ENCODE data around the gene NCKAP5.

The NCKAP5 gene

GRCh38 chr2:133498662-133499585, 69.3 kb downstream of the NCKAP5 start:
- no peak for DNase-seq (ENCODE audit: extremely low read depth in 1 of 2, low read depth in 1 of 2)

GRCh38 chr2:133497951-133498565, 70.2 kb downstream of the NCKAP5 start:
- no peak for DNase-seq (ENCODE audit: extremely low read depth in 1 of 2, low read depth in 1 of 2)

GRCh38 chr2:133497270-133497893, 70.9 kb downstream of the NCKAP5 start:
- DNase-seq (ENCODE audit: extremely low read depth in 1 of 2, low read depth in 1 of 2), result no peak

- no peak for DNase-seq (ENCODE audit: extremely low read depth in 1 of 2, low read depth in 1 of 2)
Observed at GRCh38 chr2:133496501-133497269, 71.6 kb downstream of the NCKAP5 start.

- no peak for DNase-seq (ENCODE audit: extremely low read depth in 1 of 2, low read depth in 1 of 2)
Observed at GRCh38 chr2:133495226-133495625, 73.0 kb downstream of the NCKAP5 start.

- no peak for DNase-seq (ENCODE audit: extremely low read depth in 1 of 2, low read depth in 1 of 2)
Observed at GRCh38 chr2:133492719-133493380, 75.4 kb downstream of the NCKAP5 start.

- DNase-seq (ENCODE audit: extremely low read depth in 1 of 2, low read depth in 1 of 2), result no peak
Observed at GRCh38 chr2:133490411-133490980, 77.8 kb downstream of the NCKAP5 start.

- DNase-seq (ENCODE audit: extremely low read depth in 1 of 2, low read depth in 1 of 2), result no peak
Observed at GRCh38 chr2:133489641-133490410, 78.4 kb downstream of the NCKAP5 start.

- no peak for DNase-seq (ENCODE audit: extremely low read depth in 1 of 2, low read depth in 1 of 2)
Observed at GRCh38 chr2:133489146-133489545, 79.1 kb downstream of the NCKAP5 start.

- DNase-seq (ENCODE audit: extremely low read depth in 1 of 2, low read depth in 1 of 2), result no peak
Observed at GRCh38 chr2:133486771-133487191, 81.5 kb downstream of the NCKAP5 start.

GRCh38 chr2:133485868-133486267, 82.4 kb downstream of the NCKAP5 start:
- DNase-seq (ENCODE audit: extremely low read depth in 1 of 2, low read depth in 1 of 2), result no peak

- no peak for DNase-seq (ENCODE audit: extremely low read depth in 1 of 2, low read depth in 1 of 2)
Observed at GRCh38 chr2:133484784-133485183, 83.5 kb downstream of the NCKAP5 start.

- DNase-seq (ENCODE audit: extremely low read depth in 1 of 2, low read depth in 1 of 2), result no peak
Observed at GRCh38 chr2:133484106-133484505, 84.2 kb downstream of the NCKAP5 start.

GRCh38 chr2:133483181-133483580, 85.1 kb downstream of the NCKAP5 start:
- no peak for DNase-seq (ENCODE audit: extremely low read depth in 1 of 2, low read depth in 1 of 2)

GRCh38 chr2:133480707-133481429, 87.4 kb downstream of the NCKAP5 start:
- no peak for DNase-seq (ENCODE audit: extremely low read depth in 1 of 2, low read depth in 1 of 2)

GRCh38 chr2:133477616-133477990, 90.7 kb downstream of the NCKAP5 start:
- no peak for DNase-seq (ENCODE audit: extremely low read depth in 1 of 2, low read depth in 1 of 2)

GRCh38 chr2:133476931-133477615, 91.2 kb downstream of the NCKAP5 start:
- no peak for DNase-seq (ENCODE audit: extremely low read depth in 1 of 2, low read depth in 1 of 2)

- no peak for DNase-seq (ENCODE audit: extremely low read depth in 1 of 2, low read depth in 1 of 2)
Observed at GRCh38 chr2:133476286-133476685, 92.0 kb downstream of the NCKAP5 start.
